HEK293 (cell line): ENCODE measurements around the gene CDADC1.

Experiments used
- ATF2 ChIP-seq: fragments of 450-650 bp; formaldehyde crosslinking; IDR thresholded peaks from 2 replicates; pipeline ENCODE4 v1.5.1; 2016; ENCODE audit warnings: missing biosample characterization, missing genetic modification characterization, low read depth
- CTCF ChIP-seq: fragments of 450-650 bp; formaldehyde crosslinking; IDR thresholded peaks from 2 replicates; pipeline ENCODE4 v1.5.1; 2016; ENCODE audit warnings: missing biosample characterization, missing genetic modification characterization
- ELK4 ChIP-seq: IDR thresholded peaks from 2 replicates; pipeline ENCODE4 v1.6.1; 2011; ENCODE audit warnings: mild to moderate bottlenecking, low read depth, low read length, borderline replicate concordance
- GFI1B ChIP-seq: fragments of 450-650 bp; formaldehyde crosslinking; IDR thresholded peaks from 2 replicates; pipeline ENCODE4 v1.5.1; 2016; ENCODE audit warnings: missing biosample characterization, missing genetic modification characterization
- GLI4 ChIP-seq: fragments of 450-650 bp; formaldehyde crosslinking; IDR thresholded peaks from 2 replicates; pipeline ENCODE4 v1.5.1; 2016; ENCODE audit warnings: missing biosample characterization, missing genetic modification characterization
- MYNN ChIP-seq: fragments of 450-650 bp; formaldehyde crosslinking; IDR thresholded peaks from 2 replicates; pipeline ENCODE4 v1.5.1; 2016; ENCODE audit warnings: missing biosample characterization, missing genetic modification characterization, borderline replicate concordance
- MZF1 ChIP-seq: fragments of 450-650 bp; formaldehyde crosslinking; IDR thresholded peaks from 2 replicates; pipeline ENCODE4 v1.5.1; 2017; ENCODE audit warnings: missing biosample characterization, missing genetic modification characterization, borderline replicate concordance
- REST ChIP-seq: fragments of 450-650 bp; formaldehyde crosslinking; IDR thresholded peaks from 2 replicates; pipeline ENCODE4 v1.5.1; 2016; ENCODE audit warnings: missing biosample characterization, missing genetic modification characterization
- YY1 ChIP-seq: fragments of 450-650 bp; formaldehyde crosslinking; IDR thresholded peaks from 2 replicates; pipeline ENCODE4 v1.5.1; 2018; ENCODE audit warnings: missing biosample characterization, missing genetic modification characterization
- ZNF596 ChIP-seq: fragments of 450-650 bp; IDR thresholded peaks from 2 replicates; pipeline ENCODE4 v1.5.0; 2018; ENCODE audit warnings: missing biosample characterization, mild to moderate bottlenecking, missing genetic modification characterization, moderate library complexity
- ZNF692 ChIP-seq: fragments of 450-650 bp; formaldehyde crosslinking; IDR thresholded peaks from 2 replicates; pipeline ENCODE4 v1.5.1; 2016; ENCODE audit warnings: missing biosample characterization, missing genetic modification characterization

GRCh38 chr13:49220036-49220855 is 27.5 kb upstream of the CDADC1 start, which contains the start of gene MLNR:
- TF ChIP-seq ATF2: no peak
- no peak for TF ChIP-seq YY1 (tag by site-specific recombination)
- TF ChIP-seq MZF1 (tag by site-specific recombination): no peak
- TF ChIP-seq ZNF692 (tag by site-specific recombination): no peak
- TF ChIP-seq CTCF (tag by site-specific recombination): no peak
- TF ChIP-seq GFI1B (tag by site-specific recombination): no peak
- TF ChIP-seq MYNN (tag by site-specific recombination): no peak
- TF ChIP-seq REST (tag by site-specific recombination): no peak
- no peak for TF ChIP-seq GLI4
- no peak for TF ChIP-seq ZNF596 (tag by site-specific recombination)
- no peak for TF ChIP-seq ELK4
